Measurements from ENCODE around the gene POLR1G. TPM values are rescaled to one million over a fixed set of nuclear protein-coding genes. Genes with fewer than 3 reads are reported as not detected.

POLR1G gene
- total and polyA plus RNA-seq, 9 of the 15 experiments (the other 6 are each of a cell fraction or from before 2014, with no cell fraction given), result 3.0 to 50.1 (median 27.4) TPM

GRCh38 chr19:45424191-45425058 lies 18.0 kb downstream of the POLR1G start (continued):
- TF ChIP-seq EWSR1 (IDR thresholded peaks at IDR 0.05; ENCODE audit: borderline replicate concordance, low read depth, partially characterized antibody) (no peak), EP400 (IDR thresholded peaks at IDR 0.05) (no peak), USF2 (CRISPR knock-in tag; IDR thresholded peaks at IDR 0.05) (no peak), JUNB (CRISPR knock-in tag; conservative IDR thresholded peaks at IDR 0.05) (no peak), KAT7 (CRISPR knock-in tag; IDR thresholded peaks at IDR 0.05; ENCODE audit: borderline replicate concordance) (0 out of 2 replicates have a peak, but pooled peaks have one; percentile 71), PPARD (CRISPR knock-in tag; IDR thresholded peaks at IDR 0.05) (no peak), ZNF124 (CRISPR knock-in tag; IDR thresholded peaks at IDR 0.05) (no peak), CCNT2 (IDR thresholded peaks at IDR 0.05; ENCODE audit: borderline replicate concordance, extremely low read depth, insufficient read length, low read depth, low read length) (no peak), NFYB (IDR thresholded peaks at IDR 0.05; ENCODE audit: extremely low read depth, insufficient read length) (no peak), CEBPG (CRISPR knock-in tag; IDR thresholded peaks at IDR 0.05) (no peak), CEBPG (tag; conservative IDR thresholded peaks at IDR 0.05 in 1 of 2, IDR thresholded peaks at IDR 0.05 in 1 of 2) (no peak), MXI1 (IDR thresholded peaks at IDR 0.05; ENCODE audit: low read depth, low read length) (no peak), WHSC1 (IDR thresholded peaks at IDR 0.05; ENCODE audit: low read length) (no peak), SMAD2 (IDR thresholded peaks at IDR 0.05; ENCODE audit: low read depth, low read length) (no peak), THAP12 (CRISPR knock-in tag; IDR thresholded peaks at IDR 0.05) (no peak), ZNF41 (CRISPR knock-in tag; conservative IDR thresholded peaks at IDR 0.05) (no peak), HNRNPK (IDR thresholded peaks at IDR 0.05; ENCODE audit: low read depth, low read length, poor library complexity, severe bottlenecking) (no peak), ZNF175 (CRISPR knock-in tag; IDR thresholded peaks at IDR 0.05; ENCODE audit: low read depth) (no peak), POLR2AphosphoS5 (IDR thresholded peaks at IDR 0.05; ENCODE audit: control insufficient read depth, insufficient read depth, low read depth, low read length) (peak; percentile 17; the same call in 1 of the 2 replicates), TEAD1 (CRISPR knock-in tag; IDR thresholded peaks at IDR 0.05) (no peak), NRF1 (conservative IDR thresholded peaks at IDR 0.05 in 1 of 2, IDR thresholded peaks at IDR 0.05 in 1 of 2) (no peak), NFRKB (IDR thresholded peaks at IDR 0.05; ENCODE audit: low read depth) (peak; percentile 87), ZNF77 (CRISPR knock-in tag; IDR thresholded peaks at IDR 0.05) (no peak), NCOA1 (IDR thresholded peaks at IDR 0.05; ENCODE audit: low read depth) (no peak; the same call in 1 of the 2 replicates), PREB (CRISPR knock-in tag; IDR thresholded peaks at IDR 0.05) (no peak)

Data from K562 (cell line).